Iris pigment epithelial cell (primary cell): ENCODE data around the gene SLC16A3.

ENCODE experiments used
- DNase-seq: peaks from one replicate; pipeline ENCODE4 v3.0.0-alpha.2; 2011; ENCODE audit warnings: low read depth

SLC16A3 gene

GRCh38 chr17:82223517-82223916, 5.3 kb upstream of the SLC16A3 start:
- DNase-seq = no peak

GRCh38 chr17:82224666-82225065, 4.2 kb upstream of the SLC16A3 start:
- no peak for DNase-seq

GRCh38 chr17:82225368-82226029, 3.3 kb upstream of the SLC16A3 start:
- DNase-seq = no peak

- DNase-seq = no peak
Observed at GRCh38 chr17:82226146-82226808, 2.6 kb upstream of the SLC16A3 start.

GRCh38 chr17:82226809-82227628, 1.8 kb upstream of the SLC16A3 start:
- no peak for DNase-seq

GRCh38 chr17:82227629-82228277, 1.1 kb upstream of the SLC16A3 start:
- DNase-seq = no peak

- no peak for DNase-seq
Observed at GRCh38 chr17:82228278-82228841, 482 bp upstream of the SLC16A3 start.

- no peak for DNase-seq
Observed at GRCh38 chr17:82229698-82230608, 1.1 kb downstream of the SLC16A3 start.

- peak; percentile 90 for DNase-seq
Observed at GRCh38 chr17:82230609-82231311, 1.9 kb downstream of the SLC16A3 start.

- no peak for DNase-seq
Observed at GRCh38 chr17:82231312-82231561, 2.4 kb downstream of the SLC16A3 start.

- peak; percentile 72 for DNase-seq
Observed at GRCh38 chr17:82231562-82232321, 2.9 kb downstream of the SLC16A3 start.

- DNase-seq = no peak
Observed at GRCh38 chr17:82232322-82232820, 3.5 kb downstream of the SLC16A3 start.

- DNase-seq = no peak
Observed at GRCh38 chr17:82232876-82233785, 4.3 kb downstream of the SLC16A3 start.

GRCh38 chr17:82234211-82235055, 5.6 kb downstream of the SLC16A3 start:
- no peak for DNase-seq

- no peak for DNase-seq
Observed at GRCh38 chr17:82235056-82235774, 6.4 kb downstream of the SLC16A3 start.

GRCh38 chr17:82235775-82236141, 6.9 kb downstream of the SLC16A3 start:
- DNase-seq = no peak
